Right lobe of liver (tissue), 6 donors: ENCODE results near the gene FBXO3. TPM values are rescaled to one million over a fixed set of nuclear protein-coding genes. Genes with fewer than 3 reads are reported as not detected.
A peak's percentile ranks its signal among the peaks of the same experiment; 100 is the strongest.

ENCODE experiments used
- ATAC-seq, 4 donors: fragments of 200-7000 bp; cut with Tn5 transposase; one replicate each; pipeline ENCODE4 v1.9.1; 2020; ENCODE audit warnings: mild to moderate bottlenecking in 4 of 4, moderate library complexity in 4 of 4
- DNase-seq, 3 donors: peaks; one replicate each; pipeline ENCODE4 v3.0.0-alpha.2; 2020
- H3K27ac ChIP-seq, 3 donors: fragments of 200-600 bp; one replicate each; pipeline ENCODE4 v1.8.0; 2022
- H3K27me3 ChIP-seq, 2 donors: fragments of 200-600 bp; one replicate each; pipeline ENCODE4 v1.8.0; 2022
- H3K36me3 ChIP-seq, 4 donors: fragments of 200-600 bp; sonication (generic) in 1 of 4; one replicate each; pipeline versions ENCODE4 v1.5.1 to v1.8.0; 2017 to 2022; ENCODE audit warnings: control low read depth in 1 of 4
- H3K4me1 ChIP-seq, 4 donors: fragments of 200-600 bp; sonication (generic) in 1 of 4; one replicate each; pipeline versions ENCODE4 v1.5.1 to v1.8.0; 2017 to 2022; ENCODE audit warnings: control low read depth in 1 of 4
- H3K4me3 ChIP-seq, 3 donors: fragments of 200-600 bp; one replicate each; pipeline ENCODE4 v1.8.0; 2022
- H3K9me3 ChIP-seq, 4 donors: fragments of 200-600 bp; sonication (generic) in 1 of 4; one replicate each; pipeline versions ENCODE4 v1.5.1 to v1.8.0; 2017 to 2022; ENCODE audit warnings: control low read depth in 1 of 4
- CTCF ChIP-seq, 4 donors: fragments of 200-600 bp in 3 of 4; fragments of 450-650 bp in 1 of 4; IDR thresholded peaks; one replicate each; pipeline versions ENCODE4 v1.5.1 to v1.8.0; 2016 to 2022; ENCODE audit warnings: antibody characterized with exemption in 4 of 4, mild to moderate bottlenecking in 2 of 4
- POLR2A ChIP-seq: fragments of 450-650 bp; IDR thresholded peaks from one replicate; pipeline ENCODE4 v1.6.1; 2017; ENCODE audit warnings: antibody characterized with exemption, mild to moderate bottlenecking
- WGBS: methylation state at CpG from one replicate; pipeline ENCODE4 v1.1.6; 2018; ENCODE audit warnings: low coverage, low lambda C conversion rate; ENCODE audit not compliant: insufficient coverage; ENCODE audit errors: missing lambda C conversion rate; 5-methylcytosine and 5-hydroxymethylcytosine counted together
- intact Hi-C, 2 donors: fragments of 100-400 bp; cut with DNase I; formaldehyde crosslinking; loops; one replicate each; pipeline versions ENCODE4 v1.11.2 to v1.14.1; 2022
- total RNA-seq, 6 experiments: library from RNA; depleted of rRNA in 2 of 6; stranded (reverse); fragments of >200 nt in 2 of 6; fragmentation: NEBNext Ultra II Directional in 3 of 6; extraction: Animal tissue kit (Norgen Biotek cat#: 25700) in 3 of 6; gene quantifications; one replicate each; pipeline versions ENCODE4 v1.1.0 to v1.2.4, GENCODE V29; 2016 to 2023
- donor health status: DM: no; HTN: yes; CAD: no.
- donor health status: DM: no; HTN: no; CAD: no.
- donor health status: DM: no; HTN: no; CAD: no.
- donor health status: DM: no; HTN: yes; CAD: no.
- donor health status: DM: no; HTN: yes; CAD: no.

Gene FBXO3
- total RNA-seq, 6 experiments from 2014 or later = 18.3 to 28.7 (median 20.8) TPM

GRCh38 chr11:33770236-33770635 is 4.1 kb downstream of the FBXO3 start:
- DNase-seq (no peak), ATAC-seq (peak; percentile 60 to 72 (median 70))
- no peak for TF ChIP-seq CTCF (IDR thresholded peaks at IDR 0.05)
- TF ChIP-seq POLR2A = peak; percentile 30
- 28% methylated on average over 2 of the region's 2 CpGs for WGBS
- Histone ChIP-seq H3K27me3 (no peaks in the 10 kb centered on the region), H3K9me3 (no peaks in the 10 kb centered on the region), H3K4me1 (peaks cover 0 to 32% (median 9%) of the 10 kb centered on the region in 4 donors), H3K4me3 (no peak overlapping the region), H3K27ac (peak overlapping the region in 2 of 3 donors; percentile 26 to 55), H3K36me3 (peaks cover 0 to 37% (median 4%) of the 10 kb centered on the region in 4 donors)
- intact Hi-C loops = no loop called here

DNA sequence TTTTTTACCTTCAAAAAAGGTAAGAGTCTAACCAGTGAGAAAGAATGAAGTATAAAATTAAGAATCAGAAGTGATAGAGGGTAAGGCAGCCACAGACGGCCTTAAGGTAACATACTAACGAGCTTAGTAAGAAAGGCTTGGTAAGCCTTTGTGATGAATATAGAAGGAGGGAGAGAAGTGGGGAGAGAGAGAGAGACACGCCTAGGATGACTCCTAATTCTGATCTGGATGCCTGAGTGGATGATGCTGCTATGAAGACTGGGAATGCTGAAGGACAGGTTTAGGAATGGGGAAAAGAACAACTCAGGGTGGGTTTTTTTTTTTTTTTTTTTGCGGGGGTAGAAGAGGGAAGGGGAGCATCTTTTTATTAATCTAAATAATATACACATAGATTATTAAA is 4.8 kb downstream of the FBXO3 start:
- 84% methylated on average over 3 of the region's 4 CpGs for WGBS

DNA sequence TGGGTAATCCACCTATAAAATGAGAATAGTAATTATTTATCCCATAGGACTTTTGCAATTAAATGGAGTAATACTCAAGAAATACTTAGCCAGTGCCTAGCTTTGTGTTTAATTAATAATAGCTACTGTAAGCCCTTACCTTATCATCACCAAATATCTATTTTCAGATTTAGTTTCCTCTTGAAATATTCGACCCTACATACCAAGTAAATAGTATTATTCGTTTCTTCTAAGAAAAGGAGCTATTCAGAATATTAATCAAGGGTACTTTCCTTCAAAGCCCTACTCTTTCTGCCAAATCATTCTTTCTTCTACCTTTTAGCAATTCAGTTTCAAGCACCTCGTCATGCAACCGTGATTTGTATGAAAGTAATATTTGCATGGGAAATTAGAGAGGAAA is 6.7 kb downstream of the FBXO3 start:
- intact Hi-C loops = no loop called here
- Histone ChIP-seq H3K36me3 (peaks cover 0 to 54% (median 7%) of the 10 kb centered on the region in 4 donors), H3K4me3 (no peak overlapping the region), H3K27ac (no peak overlapping the region), H3K27me3 (no peaks in the 10 kb centered on the region), H3K9me3 (no peaks in the 10 kb centered on the region), H3K4me1 (peaks cover 0 to 24% (median 9%) of the 10 kb centered on the region in 4 donors)
- DNase-seq = no peak
- WGBS = 73% methylated on average over 4 of the region's 4 CpGs
- ATAC-seq = no peak
- TF ChIP-seq POLR2A (no peak), CTCF (IDR thresholded peaks at IDR 0.05) (no peak)

More for the DNA sequence above, 4.8 kb downstream of the FBXO3 start:
- Histone ChIP-seq H3K4me1 (peaks cover 0 to 32% (median 9%) of the 10 kb centered on the region in 4 donors), H3K9me3 (no peaks in the 10 kb centered on the region), H3K27ac (no peak overlapping the region), H3K36me3 (peaks cover 0 to 42% (median 4%) of the 10 kb centered on the region in 4 donors), H3K27me3 (no peaks in the 10 kb centered on the region), H3K4me3 (no peak overlapping the region)
- TF ChIP-seq CTCF (IDR thresholded peaks at IDR 0.05) = no peak
- no peak for TF ChIP-seq POLR2A
- ATAC-seq (no peak), DNase-seq (no peak)
- intact Hi-C loops = no loop called here

GRCh38 chr11:33766085-33766484 is 8.2 kb downstream of the FBXO3 start:
- 100% methylated on average over 2 of the region's 2 CpGs for WGBS
- intact Hi-C loops = no loop called here
- H3K36me3 ChIP-seq = peaks cover 0 to 63% (median 9%) of the 10 kb centered on the region in 4 donors

More at GRCh38 chr11:33766085-33766484, 8.2 kb downstream of the FBXO3 start:
- no peak overlapping the region for H3K4me3 ChIP-seq
- peaks cover 0 to 16% (median 7%) of the 10 kb centered on the region in 4 donors for H3K4me1 ChIP-seq
- no peak for TF ChIP-seq POLR2A
- TF ChIP-seq CTCF (IDR thresholded peaks at IDR 0.05) = no peak
- ATAC-seq (no peak), DNase-seq (no peak)
- H3K9me3 ChIP-seq = no peaks in the 10 kb centered on the region
- H3K27ac ChIP-seq = no peak overlapping the region
- no peaks in the 10 kb centered on the region for H3K27me3 ChIP-seq
